Natural killer cell (primary cell): ENCODE measurements around the gene LZTR1. TPM values are rescaled to one million over a fixed set of nuclear protein-coding genes. Genes with fewer than 3 reads are reported as not detected.

Experiments used
- ATAC-seq, 3 donors: fragments of 150-1000 bp in 2 of 3; fragments of 200-7000 bp in 1 of 3; cut with Tn5 transposase; 1 replicate in 1 of 3; 2 replicates in 2 of 3; pipeline ENCODE4 v1.10.0; 2021; ENCODE audit warnings: mild to moderate bottlenecking in 2 of 3, moderate library complexity in 2 of 3
- DNase-seq, 2 donors: peaks; one replicate each; pipeline versions ENCODE4 v3.0.0 to v3.0.0-alpha.2; 2013 to 2021; ENCODE audit warnings: mixed read lengths in 1 of 2
- H3K27ac ChIP-seq: one replicate; pipeline ENCODE4 v1.5.1; 2013; ENCODE audit warnings: mild to moderate bottlenecking, low read length
- H3K27me3 ChIP-seq: one replicate; pipeline ENCODE4 v1.6.1; 2013; ENCODE audit warnings: low read length; ENCODE audit not compliant: control insufficient read depth, insufficient read depth
- H3K36me3 ChIP-seq: one replicate; pipeline ENCODE4 v1.6.1; 2013; ENCODE audit warnings: low read length; ENCODE audit not compliant: control insufficient read depth, insufficient read depth
- H3K4me1 ChIP-seq: one replicate; pipeline ENCODE4 v1.6.1; 2013; ENCODE audit warnings: low read length; ENCODE audit not compliant: control insufficient read depth, insufficient read depth
- H3K4me3 ChIP-seq: one replicate; pipeline ENCODE4 v1.5.1; 2013; ENCODE audit warnings: low read length
- H3K9me3 ChIP-seq: one replicate; pipeline ENCODE4 v1.6.1; 2013; ENCODE audit warnings: low read length; ENCODE audit not compliant: control insufficient read depth, insufficient read depth
- H3K27ac Mint-ChIP-seq, 2 donors: one replicate each; pipeline ENCODE4 v1.8.0; 2022; ENCODE audit warnings: mild to moderate bottlenecking in 2 of 2, mixed read lengths in 2 of 2, moderate library complexity in 1 of 2
- H3K27me3 Mint-ChIP-seq, 2 donors: one replicate each; pipeline ENCODE4 v1.8.0; 2022; ENCODE audit warnings: low read depth in 2 of 2, mixed read lengths in 2 of 2
- H3K36me3 Mint-ChIP-seq: one replicate; pipeline ENCODE4 v1.8.0; 2022; ENCODE audit warnings: mixed read lengths
- H3K4me1 Mint-ChIP-seq, 2 donors: one replicate each; pipeline ENCODE4 v1.8.0; 2022; ENCODE audit warnings: mixed read lengths in 2 of 2
- H3K4me3 Mint-ChIP-seq: one replicate; pipeline ENCODE4 v1.8.0; 2022; ENCODE audit warnings: mild to moderate bottlenecking, moderate library complexity, mixed read lengths
- H3K9me3 Mint-ChIP-seq, 2 donors: one replicate each; pipeline ENCODE4 v1.8.0; 2022; ENCODE audit warnings: mixed read lengths in 2 of 2
- CTCF ChIP-seq: fragments of 200-600 bp; IDR thresholded peaks from one replicate; pipeline ENCODE4 v1.8.0; 2022; ENCODE audit warnings: antibody characterized with exemption
- WGBS: methylation state at CpG from one replicate; pipeline ENCODE4 v1.1.7; 2013; ENCODE audit warnings: missing lambda C conversion rate; ENCODE audit not compliant: insufficient coverage; 5-methylcytosine and 5-hydroxymethylcytosine counted together
- intact Hi-C: fragments of 100-400 bp; cut with micrococcal nuclease; formaldehyde crosslinking; loops from one replicate; pipeline ENCODE4 v1.14.2; 2022
- total RNA-seq, 4 donors: library from RNA; stranded (reverse); fragments of 120-200 nt in 1 of 4; gene quantifications; one replicate each; pipeline versions ENCODE4 v1.2.3 to v1.2.4, GENCODE V29; 2013 to 2022

Gene LZTR1
- total RNA-seq, 3 donors from 2014 or later (not counting 1 experiment from before 2014, with no cell fraction given), result 71.9 to 85.0 (median 82.0) TPM

GRCh38 chr22:20972933-20973577, 9.0 kb upstream of the LZTR1 start:
- H3K27ac ChIP-seq, result no peak overlapping the region
- no peaks in the 10 kb centered on the region for H3K36me3 Mint-ChIP-seq
- H3K9me3 ChIP-seq, result no peaks in the 10 kb centered on the region
- intact Hi-C loops, result no loop called here
- peaks cover 21% of the 10 kb centered on the region for H3K4me1 ChIP-seq
- ATAC-seq, result no peak
- H3K27me3 ChIP-seq, result no peaks in the 10 kb centered on the region
- H3K4me1 Mint-ChIP-seq, result no peaks in the 10 kb centered on the region
- no peak overlapping the region for H3K27ac Mint-ChIP-seq
- no peak overlapping the region for H3K4me3 ChIP-seq
- no peaks in the 10 kb centered on the region for H3K36me3 ChIP-seq
- no peaks in the 10 kb centered on the region for H3K9me3 Mint-ChIP-seq
- no peak overlapping the region for H3K4me3 Mint-ChIP-seq
- WGBS, result 83% methylated on average over 15 of the region's 21 CpGs
- DNase-seq, result no peak
- H3K27me3 Mint-ChIP-seq, result no peaks in the 10 kb centered on the region
- TF ChIP-seq CTCF, result no peak

GRCh38 chr22:20973634-20974286, 8.3 kb upstream of the LZTR1 start:
- H3K9me3 Mint-ChIP-seq, result peaks cover 0 to under 1% of the 10 kb centered on the region in 2 donors
- no peak for ATAC-seq
- Histone ChIP-seq H3K4me3 (no peak overlapping the region), H3K27me3 (no peaks in the 10 kb centered on the region), H3K27ac (no peak overlapping the region), H3K9me3 (peaks cover 6% of the 10 kb centered on the region), H3K4me1 (peaks cover 14% of the 10 kb centered on the region), H3K36me3 (no peaks in the 10 kb centered on the region)
- no peak for TF ChIP-seq CTCF
- H3K27me3 Mint-ChIP-seq, result no peaks in the 10 kb centered on the region
- no peaks in the 10 kb centered on the region for H3K36me3 Mint-ChIP-seq
- WGBS, result 87% methylated on average over 21 of the region's 21 CpGs
- intact Hi-C loops, result no loop called here
- H3K27ac Mint-ChIP-seq, result no peak overlapping the region
- H3K4me3 Mint-ChIP-seq, result no peak overlapping the region
- peaks cover under 1% of the 10 kb centered on the region in 2 donors for H3K4me1 Mint-ChIP-seq
- no peak for DNase-seq

- H3K27me3 ChIP-seq, result no peaks in the 10 kb centered on the region
- 92% methylated on average over 16 of the region's 16 CpGs for WGBS
- H3K4me1 Mint-ChIP-seq, result peaks cover 8% of the 10 kb centered on the region in 2 donors
- H3K27ac ChIP-seq, result no peak overlapping the region
- no peak for TF ChIP-seq CTCF
- H3K27me3 Mint-ChIP-seq, result no peaks in the 10 kb centered on the region
- H3K4me1 ChIP-seq, result peaks cover 12% of the 10 kb centered on the region
- no peaks in the 10 kb centered on the region for H3K36me3 Mint-ChIP-seq
- no peaks in the 10 kb centered on the region for H3K36me3 ChIP-seq
- no peak overlapping the region for H3K4me3 Mint-ChIP-seq
- no peak overlapping the region for H3K4me3 ChIP-seq
- peaks cover 6% of the 10 kb centered on the region for H3K9me3 ChIP-seq
- ATAC-seq (no peak), DNase-seq (no peak)
- H3K27ac Mint-ChIP-seq, result no peak overlapping the region
- peaks cover 2 to 3% of the 10 kb centered on the region in 2 donors for H3K9me3 Mint-ChIP-seq
- intact Hi-C loops, result no loop called here
Measured at GRCh38 chr22:20974336-20974955, 7.7 kb upstream of the LZTR1 start.
